IMR-90 (cell line): Measurements from ENCODE around the gene TTC38.

ENCODE experiments used
- BHLHE40 ChIP-seq: fragments of 150-350 bp; IDR thresholded peaks from 2 replicates; pipeline ENCODE4 v1.6.1; 2016; ENCODE audit warnings: mild to moderate bottlenecking, low read depth, low read length
- CEBPB ChIP-seq: IDR thresholded peaks from 2 replicates; pipeline ENCODE4 v1.6.1; 2012; ENCODE audit warnings: low read depth, low read length, improper control_type of control experiment
- CTCF ChIP-seq: conservative IDR thresholded peaks from 2 replicates; pipeline ENCODE4 v1.5.1; 2012; ENCODE audit warnings: mild to moderate bottlenecking, low read depth, low read length, improper control_type of control experiment
- POLR2A ChIP-seq: IDR thresholded peaks from 2 replicates; pipeline ENCODE4 v1.6.1; 2012; ENCODE audit warnings: mild to moderate bottlenecking, low read depth, low read length
- RAD21 ChIP-seq: IDR thresholded peaks from 2 replicates; pipeline ENCODE4 v1.6.1; 2012; ENCODE audit warnings: low read length, improper control_type of control experiment
- SMC3 ChIP-seq: fragments of 150-350 bp; IDR thresholded peaks from 2 replicates; pipeline ENCODE4 v1.6.1; 2016; ENCODE audit warnings: low read depth, mild to moderate bottlenecking, antibody characterized with exemption, low read length, moderate library complexity

DNA sequence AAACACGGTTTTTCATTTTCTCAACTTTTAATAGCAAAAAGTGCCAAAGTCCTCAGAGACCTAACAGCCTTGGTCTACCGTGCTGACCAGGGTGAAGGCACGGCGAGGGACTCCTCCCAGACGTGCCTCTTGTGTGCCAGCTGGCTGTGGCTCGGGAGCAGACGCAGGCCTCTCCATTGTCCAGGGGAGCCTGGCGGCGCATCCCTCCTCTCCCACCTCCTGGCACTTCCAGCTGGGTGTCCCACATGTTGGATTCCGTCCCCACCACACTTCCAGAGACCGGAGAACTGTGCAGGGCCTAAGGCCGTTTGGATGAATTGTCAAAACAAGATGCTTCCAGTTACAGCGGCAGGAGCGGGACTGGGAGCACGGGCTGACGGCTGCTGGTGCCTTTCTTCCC is 29.3 kb upstream of the TTC38 start:
- TF ChIP-seq CTCF = no peak
- no peak for TF ChIP-seq POLR2A
- TF ChIP-seq BHLHE40 = no peak
- no peak for TF ChIP-seq CEBPB
- no peak for TF ChIP-seq SMC3
- TF ChIP-seq RAD21 = no peak
